Right forelimb (tissue), 1 donor: ENCODE data around the gene MAP3K20.
"Not testable (repeated sequence)": the region's sequence is repeated elsewhere in the genome, so short reads cannot be mapped to it uniquely, and the experiment has no call there.

Source experiments
- DNase-seq: peaks from one replicate; pipeline ENCODE4 v3.0.0-alpha.2; 2018

MAP3K20 gene

GRCh38 chr2:173075781-173076580 is at the start of gene MAP3K20:
Gene MAP3K20, plus strand, starts transcription at chr2:173075846. Its CDS starts 15,186 bp downstream, at chr2:173091032.
- DNase-seq, result peak; percentile 85

- no peak for DNase-seq
These were observed 49.2 kb upstream of the MAP3K20 start for GRCh38 chr2:173026479-173026878.

GRCh38 chr2:173027181-173028128 is 48.2 kb upstream of the MAP3K20 start:
- peak; percentile 87 for DNase-seq

GRCh38 chr2:173028141-173028540 is 47.5 kb upstream of the MAP3K20 start:
- no peak for DNase-seq

- no peak for DNase-seq
These were observed 47.0 kb upstream of the MAP3K20 start for GRCh38 chr2:173028671-173029070.

GRCh38 chr2:173030561-173031490 is 44.8 kb upstream of the MAP3K20 start:
- DNase-seq, result no peak

- no peak for DNase-seq
These were observed 43.6 kb upstream of the MAP3K20 start for GRCh38 chr2:173032032-173032431.

- no peak for DNase-seq
These were observed 42.6 kb upstream of the MAP3K20 start for GRCh38 chr2:173033084-173033483.

- no peak for DNase-seq
These were observed 41.5 kb upstream of the MAP3K20 start for GRCh38 chr2:173034143-173034542.

GRCh38 chr2:173037245-173038120 is 38.2 kb upstream of the MAP3K20 start:
- no peak for DNase-seq

GRCh38 chr2:173038257-173038656 is 37.4 kb upstream of the MAP3K20 start:
- DNase-seq, result not testable (repeated sequence)

GRCh38 chr2:173040729-173041128 is 34.9 kb upstream of the MAP3K20 start:
- no peak for DNase-seq

- DNase-seq, result no peak
These were observed 32.2 kb upstream of the MAP3K20 start for GRCh38 chr2:173043476-173043875.

- DNase-seq, result no peak
These were observed 31.6 kb upstream of the MAP3K20 start for GRCh38 chr2:173043897-173044519.

- DNase-seq, result no peak
These were observed 31.0 kb upstream of the MAP3K20 start for GRCh38 chr2:173044686-173045085.

GRCh38 chr2:173045181-173045580 is 30.5 kb upstream of the MAP3K20 start:
- no peak for DNase-seq

- no peak for DNase-seq
These were observed 27.1 kb upstream of the MAP3K20 start for GRCh38 chr2:173048522-173048896.

GRCh38 chr2:173048897-173049661 is 26.6 kb upstream of the MAP3K20 start:
- no peak for DNase-seq

- no peak for DNase-seq
These were observed 25.8 kb upstream of the MAP3K20 start for GRCh38 chr2:173049831-173050230.

- DNase-seq, result no peak
These were observed 25.0 kb upstream of the MAP3K20 start for GRCh38 chr2:173050684-173051083.
